ENCODE data around the gene CRNN.

DNA sequence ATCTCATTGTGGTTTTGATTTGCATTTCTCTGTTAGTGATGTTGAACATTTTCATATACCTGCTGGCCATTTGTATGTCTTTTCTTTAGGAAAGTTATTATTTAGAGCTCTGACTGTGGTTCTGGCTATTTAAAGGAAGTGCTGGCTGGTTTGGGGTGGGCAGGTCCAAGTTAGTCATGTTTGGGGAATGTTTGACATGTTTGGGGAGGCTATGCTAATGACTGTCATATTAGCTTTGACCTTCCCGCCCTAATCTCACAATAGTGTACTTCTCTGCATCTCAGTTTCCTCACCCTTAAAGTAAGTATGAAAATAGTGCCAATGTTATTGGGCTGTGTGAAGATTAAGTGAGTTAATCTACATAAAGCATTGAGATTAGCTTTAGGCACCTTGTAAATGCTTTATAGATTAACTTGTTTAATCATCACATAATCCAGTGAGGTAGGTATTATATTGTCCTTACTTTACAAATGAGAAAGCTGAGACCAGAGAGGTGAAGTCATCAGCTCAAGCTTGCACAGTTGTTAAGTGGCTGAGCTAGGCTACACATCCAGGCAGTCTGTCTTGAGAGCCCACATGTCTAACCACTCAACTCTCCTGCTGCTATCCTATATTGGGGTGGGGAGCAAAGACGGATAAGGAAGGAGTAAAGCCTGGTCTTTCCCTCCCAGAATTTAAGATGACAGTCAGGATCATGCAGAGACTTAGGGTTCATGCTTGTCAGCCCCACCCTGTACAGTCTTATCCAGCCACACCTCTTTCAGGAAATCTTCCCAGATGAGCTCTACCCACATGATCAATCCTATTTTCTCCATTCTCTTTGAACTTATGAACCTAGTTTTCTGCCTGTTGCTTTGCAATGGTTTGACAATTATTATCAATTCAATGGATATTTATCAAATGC, 22.8 kb upstream of the CRNN start:
- TF ChIP-seq, protein P1, sequence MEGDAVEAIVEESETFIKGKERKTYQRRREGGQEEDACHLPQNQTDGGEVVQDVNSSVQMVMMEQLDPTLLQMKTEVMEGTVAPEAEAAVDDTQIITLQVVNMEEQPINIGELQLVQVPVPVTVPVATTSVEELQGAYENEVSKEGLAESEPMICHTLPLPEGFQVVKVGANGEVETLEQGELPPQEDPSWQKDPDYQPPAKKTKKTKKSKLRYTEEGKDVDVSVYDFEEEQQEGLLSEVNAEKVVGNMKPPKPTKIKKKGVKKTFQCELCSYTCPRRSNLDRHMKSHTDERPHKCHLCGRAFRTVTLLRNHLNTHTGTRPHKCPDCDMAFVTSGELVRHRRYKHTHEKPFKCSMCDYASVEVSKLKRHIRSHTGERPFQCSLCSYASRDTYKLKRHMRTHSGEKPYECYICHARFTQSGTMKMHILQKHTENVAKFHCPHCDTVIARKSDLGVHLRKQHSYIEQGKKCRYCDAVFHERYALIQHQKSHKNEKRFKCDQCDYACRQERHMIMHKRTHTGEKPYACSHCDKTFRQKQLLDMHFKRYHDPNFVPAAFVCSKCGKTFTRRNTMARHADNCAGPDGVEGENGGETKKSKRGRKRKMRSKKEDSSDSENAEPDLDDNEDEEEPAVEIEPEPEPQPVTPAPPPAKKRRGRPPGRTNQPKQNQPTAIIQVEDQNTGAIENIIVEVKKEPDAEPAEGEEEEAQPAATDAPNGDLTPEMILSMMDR (conservative IDR thresholded peaks at IDR 0.05; ENCODE audit: low read depth, low read length) = no peak
- no peak for TF ChIP-seq EZH2phosphoT487 (IDR thresholded peaks at IDR 0.05; ENCODE audit: borderline replicate concordance, low read length)
